Measurements from ENCODE around the gene SLC9C1. TPM values are rescaled to one million over a fixed set of nuclear protein-coding genes. Genes with fewer than 3 reads are reported as not detected.

The SLC9C1 gene
- total and polyA plus RNA-seq, 9 of the 15 experiments (the other 6 are each of a cell fraction or from before 2014, with no cell fraction given): not detected

DNA sequence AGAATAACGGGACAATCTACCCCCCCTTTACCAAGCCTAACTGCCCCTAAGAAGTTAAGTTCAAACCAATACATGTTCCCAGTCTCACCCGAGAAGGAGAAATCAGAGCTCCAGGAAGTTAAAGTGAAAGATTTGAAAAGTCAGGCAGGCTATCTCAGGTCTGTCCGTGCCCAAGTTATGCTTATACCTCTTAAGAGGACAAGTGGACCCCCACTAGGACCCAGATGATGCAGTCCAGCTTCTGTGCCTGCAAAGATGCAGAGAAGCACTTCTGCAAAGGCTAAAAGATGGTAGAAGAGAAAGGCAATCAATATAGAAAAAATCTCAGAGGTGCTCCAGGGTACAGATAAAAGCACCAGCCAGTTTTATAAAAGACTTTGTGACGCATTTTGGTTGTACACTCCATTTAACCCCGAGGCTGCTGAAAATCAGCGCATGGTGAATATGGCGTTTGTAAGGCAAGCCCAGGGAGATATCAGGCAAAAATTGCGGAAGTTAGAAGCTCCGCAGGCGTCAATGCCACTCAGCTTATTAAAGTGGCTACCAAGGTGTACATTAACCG is 9.8 kb upstream of the SLC9C1 start (continued):
- TF ChIP-seq, protein P1, sequence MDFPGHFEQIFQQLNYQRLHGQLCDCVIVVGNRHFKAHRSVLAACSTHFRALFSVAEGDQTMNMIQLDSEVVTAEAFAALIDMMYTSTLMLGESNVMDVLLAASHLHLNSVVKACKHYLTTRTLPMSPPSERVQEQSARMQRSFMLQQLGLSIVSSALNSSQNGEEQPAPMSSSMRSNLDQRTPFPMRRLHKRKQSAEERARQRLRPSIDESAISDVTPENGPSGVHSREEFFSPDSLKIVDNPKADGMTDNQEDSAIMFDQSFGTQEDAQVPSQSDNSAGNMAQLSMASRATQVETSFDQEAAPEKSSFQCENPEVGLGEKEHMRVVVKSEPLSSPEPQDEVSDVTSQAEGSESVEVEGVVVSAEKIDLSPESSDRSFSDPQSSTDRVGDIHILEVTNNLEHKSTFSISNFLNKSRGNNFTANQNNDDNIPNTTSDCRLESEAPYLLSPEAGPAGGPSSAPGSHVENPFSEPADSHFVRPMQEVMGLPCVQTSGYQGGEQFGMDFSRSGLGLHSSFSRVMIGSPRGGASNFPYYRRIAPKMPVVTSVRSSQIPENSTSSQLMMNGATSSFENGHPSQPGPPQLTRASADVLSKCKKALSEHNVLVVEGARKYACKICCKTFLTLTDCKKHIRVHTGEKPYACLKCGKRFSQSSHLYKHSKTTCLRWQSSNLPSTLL (IDR thresholded peaks at IDR 0.05): no peak
- no peak for TF ChIP-seq ZNF384 (IDR thresholded peaks at IDR 0.05; ENCODE audit: low read depth, low read length)
- no peak for TF ChIP-seq HCFC1 (IDR thresholded peaks at IDR 0.05; ENCODE audit: low read depth, low read length)
- no peak for TF ChIP-seq FOXP1 (CRISPR knock-in tag; IDR thresholded peaks at IDR 0.05)
- TF ChIP-seq, protein P2, sequence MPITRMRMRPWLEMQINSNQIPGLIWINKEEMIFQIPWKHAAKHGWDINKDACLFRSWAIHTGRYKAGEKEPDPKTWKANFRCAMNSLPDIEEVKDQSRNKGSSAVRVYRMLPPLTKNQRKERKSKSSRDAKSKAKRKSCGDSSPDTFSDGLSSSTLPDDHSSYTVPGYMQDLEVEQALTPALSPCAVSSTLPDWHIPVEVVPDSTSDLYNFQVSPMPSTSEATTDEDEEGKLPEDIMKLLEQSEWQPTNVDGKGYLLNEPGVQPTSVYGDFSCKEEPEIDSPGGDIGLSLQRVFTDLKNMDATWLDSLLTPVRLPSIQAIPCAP (CRISPR knock-in tag; IDR thresholded peaks at IDR 0.05; ENCODE audit: borderline replicate concordance): no peak
- no peak for TF ChIP-seq NBN (IDR thresholded peaks at IDR 0.05; ENCODE audit: low read depth)
- TF ChIP-seq CBFB (CRISPR knock-in tag; IDR thresholded peaks at IDR 0.05): no peak
- TF ChIP-seq TAF7 (tag; IDR thresholded peaks at IDR 0.05): no peak
- TF ChIP-seq, protein P3, sequence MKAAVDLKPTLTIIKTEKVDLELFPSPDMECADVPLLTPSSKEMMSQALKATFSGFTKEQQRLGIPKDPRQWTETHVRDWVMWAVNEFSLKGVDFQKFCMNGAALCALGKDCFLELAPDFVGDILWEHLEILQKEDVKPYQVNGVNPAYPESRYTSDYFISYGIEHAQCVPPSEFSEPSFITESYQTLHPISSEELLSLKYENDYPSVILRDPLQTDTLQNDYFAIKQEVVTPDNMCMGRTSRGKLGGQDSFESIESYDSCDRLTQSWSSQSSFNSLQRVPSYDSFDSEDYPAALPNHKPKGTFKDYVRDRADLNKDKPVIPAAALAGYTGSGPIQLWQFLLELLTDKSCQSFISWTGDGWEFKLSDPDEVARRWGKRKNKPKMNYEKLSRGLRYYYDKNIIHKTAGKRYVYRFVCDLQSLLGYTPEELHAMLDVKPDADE (conservative IDR thresholded peaks at IDR 0.05; ENCODE audit: control insufficient read depth, low read depth, low read length): no peak
- TF ChIP-seq NR4A1 (CRISPR knock-in tag; IDR thresholded peaks at IDR 0.05): no peak
- TF ChIP-seq NR4A1 (tag; IDR thresholded peaks at IDR 0.05): no peak
